ENCODE measurements around the gene ZNF793.

Gene ZNF793

GRCh38 chr19:37519890-37520289, 13.2 kb downstream of the ZNF793 start (continued):
- peak; percentile 20; the same call in 1 of the 2 replicates for TF ChIP-seq RBAK (tag by site-specific recombination; IDR thresholded peaks at IDR 0.05)
- TF ChIP-seq ZNF26 (tag by site-specific recombination; IDR thresholded peaks at IDR 0.05), result peak; percentile 11; the same call in 1 of the 2 replicates
- TF ChIP-seq ZNF677 (tag by site-specific recombination; IDR thresholded peaks at IDR 0.05), result no peak
- TF ChIP-seq ZNF704 (tag by site-specific recombination; IDR thresholded peaks at IDR 0.05), result no peak
- TF ChIP-seq ZNF366 (tag by site-specific recombination; conservative IDR thresholded peaks at IDR 0.05), result no peak

GRCh38 chr19:37537391-37537947, 30.7 kb downstream of the ZNF793 start:
- ChIA-PET CTCF (interaction anchor here (0.7 kb wide), 1 partner anchor 9 kb away, joined by 3 read pairs; no protein-coding TSS in a partner anchor), POLR2A (interaction anchor here (0.7 kb wide), 1 partner anchor 313 kb away, joined by 3 read pairs; no protein-coding TSS in a partner anchor)
- Histone ChIP-seq H3K27ac (ENCODE audit: extremely low read depth, low read depth, low read length) (no peak overlapping the region), H3K4me3 (ENCODE audit: low read depth, low read length) (no peak overlapping the region), H3K36me3 (ENCODE audit: control insufficient read depth in 2 of 2, insufficient read depth in 1 of 2, low read length in 2 of 2) (peaks cover 52 to 53% of the 10 kb centered on the region in 2 experiments), H3K9me3 (ENCODE audit: control insufficient read depth, insufficient read depth, low read depth, low read length) (peaks cover 49% of the 10 kb centered on the region), H3K4me1 (ENCODE audit: control insufficient read depth, insufficient read depth, low read length) (no peaks in the 10 kb centered on the region)
- TF ChIP-seq ZNF169 (tag by site-specific recombination; IDR thresholded peaks at IDR 0.05) (no peak), ZNF214 (tag by site-specific recombination; IDR thresholded peaks at IDR 0.05; ENCODE audit: borderline replicate concordance) (no peak), ZNF48 (tag by site-specific recombination; IDR thresholded peaks at IDR 0.05) (no peak), ZNF18 (tag by site-specific recombination; IDR thresholded peaks at IDR 0.05) (no peak), ZSCAN23 (tag by site-specific recombination; IDR thresholded peaks at IDR 0.05) (no peak), TRIM28 (IDR thresholded peaks at IDR 0.05; ENCODE audit: borderline replicate concordance, low read length) (peak; percentile 99; the same call in 1 of the 2 replicates), ZNF792 (tag by site-specific recombination; IDR thresholded peaks at IDR 0.05) (no peak), ZNF830 (tag by site-specific recombination; IDR thresholded peaks at IDR 0.05; ENCODE audit: low read depth) (no peak), ZNF677 (tag by site-specific recombination; IDR thresholded peaks at IDR 0.05) (no peak), ZNF175 (tag by site-specific recombination; IDR thresholded peaks at IDR 0.05) (no peak), ZNF133 (tag by site-specific recombination; IDR thresholded peaks at IDR 0.05) (no peak), ZNF416 (tag by site-specific recombination; IDR thresholded peaks at IDR 0.05) (no peak), ZNF274 (IDR thresholded peaks at IDR 0.05; ENCODE audit: low read length) (peak; percentile 84), ZNF274 (tag by site-specific recombination; IDR thresholded peaks at IDR 0.05; ENCODE audit: borderline replicate concordance) (peak; percentile 100), ELK4 (IDR thresholded peaks at IDR 0.05; ENCODE audit: borderline replicate concordance, low read depth, low read length) (no peak), ZNF354C (tag by site-specific recombination; IDR thresholded peaks at IDR 0.05; ENCODE audit: borderline replicate concordance, low read depth) (no peak), MYNN (tag by site-specific recombination; IDR thresholded peaks at IDR 0.05; ENCODE audit: borderline replicate concordance) (no peak), ZNF311 (tag by site-specific recombination; IDR thresholded peaks at IDR 0.05; ENCODE audit: borderline replicate concordance) (peak; percentile 15; the same call in 1 of the 2 replicates), SETDB1 (IDR thresholded peaks at IDR 0.05; ENCODE audit: insufficient read length, low read length) (peak; percentile 99), YY1 (tag by site-specific recombination; IDR thresholded peaks at IDR 0.05) (no peak), MZF1 (tag by site-specific recombination; IDR thresholded peaks at IDR 0.05; ENCODE audit: borderline replicate concordance) (no peak), PATZ1 (tag by site-specific recombination; IDR thresholded peaks at IDR 0.05) (no peak), WT1 (tag by site-specific recombination; IDR thresholded peaks at IDR 0.05) (no peak), ZNF350 (tag by site-specific recombination; IDR thresholded peaks at IDR 0.05) (0 out of 2 replicates have a peak, but pooled peaks have one; percentile 8)
